Stimulated activated CD8-positive, alpha-beta memory T cell treated with anti-CD3 and anti-CD28 coated beads, Interleukin-12 subunit alpha, Interleukin-12 subunit beta, amount 100 ng/mL, for 4 hours (primary cell): ENCODE measurements around the gene BCLAF1.
"Not testable (repeated sequence)": the region's sequence is repeated elsewhere in the genome, so short reads cannot be mapped to it uniquely, and the experiment has no call there.

Experiments
- DNase-seq: peaks from one replicate; pipeline ENCODE4 v3.0.0-alpha.2; 2020; ENCODE audit warnings: low read depth

The BCLAF1 gene

DNA sequence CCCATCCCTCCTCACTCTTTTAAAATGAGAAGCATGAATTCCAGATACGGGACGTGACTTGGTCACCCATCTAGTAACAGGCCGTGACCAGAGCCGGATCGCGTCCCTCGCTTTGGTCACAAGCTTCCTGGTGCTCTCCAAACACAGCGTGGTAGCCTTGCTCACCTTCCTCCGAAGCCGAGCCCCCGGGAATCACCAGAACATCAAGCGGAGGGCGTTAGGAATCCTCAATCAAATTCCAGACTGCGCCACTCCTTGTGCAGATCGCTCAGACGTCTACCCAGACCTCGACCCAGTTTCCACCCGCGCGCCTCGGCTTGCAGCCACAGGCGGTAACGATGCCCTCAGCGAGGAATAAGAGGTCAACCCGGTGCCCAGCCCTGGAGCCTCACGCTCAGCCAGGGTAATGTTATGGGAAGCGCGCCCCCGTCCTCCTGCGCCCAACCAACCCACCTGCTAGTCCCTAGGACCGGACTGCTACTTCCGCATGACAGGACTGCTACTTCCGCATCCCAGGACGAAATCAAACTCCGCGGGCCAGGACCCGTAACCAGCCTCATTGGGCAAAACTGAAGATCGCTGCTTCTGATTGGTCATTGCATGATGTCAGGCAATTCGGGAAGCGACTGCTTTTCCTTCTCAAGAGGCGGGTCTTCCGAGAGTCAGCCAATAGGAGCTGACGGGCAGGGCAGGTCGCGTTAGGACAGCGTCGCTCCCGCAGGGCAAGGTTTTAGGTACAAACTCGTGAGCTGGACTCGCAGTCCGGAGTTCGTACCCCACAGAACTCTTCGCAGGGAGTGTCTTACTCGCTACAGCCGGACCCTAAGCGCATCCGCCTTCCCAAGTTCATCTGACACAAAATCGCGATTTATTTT is 39.6 kb downstream of the BCLAF1 start, which contains the start of gene MTFR2:
TSS of gene MTFR2 (minus strand) at position 501 of the 875 bp plus-strand sequence. CDS start 1,212 bp downstream, outside the sequence.
- peak; percentile 79 for DNase-seq

DNA sequence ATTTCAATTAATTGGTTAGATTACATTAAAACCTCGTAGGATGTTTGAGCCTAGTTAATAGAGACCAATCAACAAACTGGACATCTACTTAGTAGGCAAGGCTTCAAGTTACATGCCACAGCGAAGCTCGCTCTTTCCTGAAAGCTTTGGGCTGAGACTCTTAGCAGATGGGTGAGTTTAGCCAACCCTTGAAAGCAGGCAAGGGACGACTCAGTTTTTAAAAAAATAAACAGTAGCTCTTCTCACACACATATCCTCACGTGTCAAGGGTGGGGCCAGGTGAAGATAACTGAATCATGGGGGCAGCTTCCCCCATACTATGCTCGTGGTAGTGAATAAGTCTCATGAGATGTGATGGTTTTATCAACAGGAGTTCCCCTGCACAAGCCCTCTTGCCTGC is 40.3 kb downstream of the BCLAF1 start:
- DNase-seq, result no peak

DNA sequence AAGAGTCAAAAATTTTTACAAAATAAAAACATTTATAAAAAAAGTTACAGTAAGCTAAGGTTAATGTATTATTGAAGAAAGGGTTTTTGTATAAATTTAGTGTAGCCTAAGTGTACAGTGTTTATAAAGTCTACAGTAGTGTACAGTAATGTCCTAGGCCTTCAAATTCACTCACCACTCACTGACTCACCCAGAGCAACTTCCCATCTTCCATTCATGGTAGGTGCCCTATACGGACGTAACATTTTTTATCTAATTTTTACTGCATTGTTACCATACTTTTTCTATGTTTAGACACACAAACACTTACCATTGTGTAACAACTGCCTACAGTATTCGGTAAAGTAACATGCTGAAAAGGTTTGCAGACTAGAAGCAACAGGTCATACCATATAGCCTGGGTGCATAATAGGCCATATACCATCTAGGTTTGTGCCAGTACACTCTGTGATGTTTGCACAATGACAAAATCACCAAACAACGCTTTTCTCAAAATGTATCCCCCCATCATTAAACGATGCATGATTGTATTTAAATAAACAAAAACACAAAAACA is 45.5 kb downstream of the BCLAF1 start:
- DNase-seq, result no peak

DNA sequence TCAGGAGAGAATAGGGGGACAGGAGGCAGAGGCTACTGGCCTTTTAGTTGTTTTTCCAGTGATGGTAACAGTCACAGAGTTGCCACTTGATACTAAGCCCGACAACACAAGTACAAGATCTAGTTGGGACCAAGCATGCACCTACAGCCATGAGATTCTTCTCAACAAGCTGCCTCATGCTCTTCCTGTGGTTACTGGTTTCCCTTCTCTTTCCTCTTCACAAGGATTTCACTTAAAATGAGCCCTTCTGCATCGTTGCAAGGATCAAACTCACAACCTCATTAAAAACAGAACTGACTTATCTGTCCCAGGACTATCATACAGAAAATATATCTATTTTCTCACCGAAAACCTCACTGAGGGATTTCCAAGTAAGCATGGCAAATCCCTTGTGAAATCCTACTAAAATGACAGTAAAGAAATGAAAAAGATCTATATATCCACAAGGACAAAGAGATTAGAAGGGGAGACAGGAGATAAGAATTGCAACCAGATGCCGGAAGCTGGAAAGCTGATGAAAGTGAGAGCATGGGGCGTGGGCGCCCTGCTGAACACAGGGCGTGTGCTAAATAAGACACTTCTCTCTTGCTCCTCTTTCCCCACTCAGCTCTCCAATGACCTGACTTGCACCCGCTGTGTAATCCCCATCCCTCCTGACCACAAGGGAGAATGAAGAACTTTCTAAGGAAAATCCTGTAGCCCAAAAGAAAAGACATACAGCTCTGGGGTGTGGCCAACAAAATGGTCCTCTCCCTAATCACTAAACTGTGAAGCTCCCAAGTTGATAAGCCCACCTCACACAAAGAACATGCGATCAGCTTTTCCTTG is 53.0 kb downstream of the BCLAF1 start:
- DNase-seq, result no peak

DNA sequence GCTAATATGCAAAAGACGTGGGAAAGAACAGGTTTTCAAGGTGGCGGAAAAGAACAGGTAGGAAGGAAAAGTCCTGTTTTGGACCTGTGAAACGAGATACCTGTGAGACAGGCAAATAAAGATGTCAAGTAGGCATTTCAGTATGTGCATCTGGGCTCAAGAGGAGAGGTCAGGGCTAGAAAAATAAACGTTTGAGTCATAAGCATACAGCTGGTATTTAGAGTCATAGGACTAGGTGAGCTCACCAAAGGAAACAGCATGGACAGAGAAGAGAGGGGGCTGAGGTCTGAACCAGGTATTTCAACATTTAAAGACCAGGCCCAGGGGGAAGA is 54.4 kb downstream of the BCLAF1 start:
- no peak for DNase-seq

DNA sequence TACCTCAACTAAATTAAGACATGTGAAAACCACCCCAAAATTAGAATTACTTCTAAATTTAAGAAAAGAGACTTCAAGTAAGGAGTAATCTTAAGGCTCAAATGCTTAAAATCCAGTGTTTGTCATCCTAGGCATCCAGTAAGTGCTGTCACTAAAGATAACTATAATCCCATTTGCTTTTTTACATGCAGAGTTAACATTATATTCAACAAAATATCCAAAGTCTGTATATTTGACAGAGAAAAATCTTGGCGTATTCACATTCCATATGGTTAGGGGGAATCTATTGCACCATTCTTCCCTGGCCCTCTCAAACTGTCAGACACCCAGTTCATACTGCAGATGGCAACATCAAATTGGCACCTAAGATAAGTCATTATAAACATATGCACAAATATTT is 56.9 kb downstream of the BCLAF1 start:
- DNase-seq, result no peak

DNA sequence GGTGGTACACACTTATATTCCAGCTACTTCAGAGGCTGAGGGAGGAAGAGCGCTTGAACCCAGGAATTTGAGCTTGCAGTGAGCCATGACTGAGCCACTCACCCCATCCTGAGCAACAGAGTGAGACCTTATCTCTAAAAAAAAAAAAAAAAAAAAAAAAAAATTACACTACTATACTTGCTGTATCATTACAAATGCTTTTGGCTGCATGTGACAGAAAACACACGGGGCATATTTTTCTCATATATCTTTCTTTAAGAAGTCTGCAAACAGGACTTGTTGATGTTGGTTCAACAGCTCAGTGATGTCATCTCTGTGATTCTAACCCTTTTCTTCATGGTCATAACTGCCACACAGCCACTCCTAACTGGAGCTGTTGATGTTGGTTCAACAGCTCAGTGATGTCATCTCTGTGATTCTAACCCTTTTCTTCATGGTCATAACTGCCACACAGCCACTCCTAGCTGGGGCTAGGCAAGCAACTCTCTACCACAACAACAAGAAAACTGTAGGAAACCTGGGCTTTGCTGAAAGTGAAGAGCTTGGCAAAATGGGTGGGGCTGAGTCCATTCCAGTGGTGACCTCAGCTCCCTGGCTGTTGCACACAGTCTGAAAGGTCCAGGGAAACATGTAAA is 59.3 kb downstream of the BCLAF1 start:
- no peak for DNase-seq

DNA sequence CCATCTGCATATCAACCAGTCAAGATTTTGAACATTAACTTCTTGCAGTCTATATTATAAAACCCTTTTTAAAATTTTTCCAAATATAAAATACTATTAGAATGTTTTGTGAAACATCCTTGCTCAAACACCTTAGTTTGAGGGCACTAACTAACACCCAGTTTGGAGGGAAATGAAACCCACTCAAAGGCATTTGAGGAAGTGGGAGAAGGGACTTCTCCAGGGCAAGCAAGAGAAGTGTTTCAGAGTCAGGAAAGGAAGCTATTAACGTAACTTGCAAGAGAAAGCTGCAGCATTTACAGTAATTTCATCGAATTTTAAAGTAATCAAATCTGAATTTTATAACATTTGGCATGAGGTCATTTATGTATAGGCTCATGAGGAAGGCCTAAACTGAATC is 60.8 kb downstream of the BCLAF1 start:
- DNase-seq, result no peak

DNA sequence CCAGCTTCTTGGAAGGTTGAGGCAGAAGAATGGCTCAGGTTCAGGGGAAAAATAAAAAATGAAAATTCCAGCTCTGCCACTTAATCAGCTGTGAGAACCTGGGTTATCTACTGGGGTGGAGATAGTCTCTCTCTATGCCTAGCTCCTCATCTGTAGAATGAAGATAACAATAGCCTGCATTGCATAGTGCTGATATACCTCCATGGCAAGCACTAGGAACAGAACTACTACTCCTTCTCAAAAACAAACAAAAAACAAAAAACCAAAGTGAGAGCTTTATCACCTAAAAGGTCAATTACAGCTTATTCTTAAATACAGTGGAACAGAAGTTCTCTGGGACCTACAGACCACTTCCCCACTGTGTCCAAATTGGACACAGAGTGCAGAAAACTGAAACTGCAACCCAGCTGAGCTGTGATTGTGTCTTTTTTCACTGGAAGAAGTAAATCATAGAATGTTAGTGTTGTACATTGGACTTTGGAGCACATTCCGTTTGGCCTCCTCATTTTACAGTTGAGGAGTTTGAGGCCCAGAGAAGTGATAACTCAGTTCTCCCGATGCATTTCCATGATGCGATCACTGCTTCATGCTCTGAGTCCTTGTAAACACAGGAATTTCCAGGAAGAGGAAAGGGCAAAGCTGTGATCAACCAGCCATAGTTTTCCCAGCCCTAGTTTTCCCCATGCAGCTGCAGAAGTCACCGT is 62.8 kb downstream of the BCLAF1 start:
- no peak for DNase-seq

DNA sequence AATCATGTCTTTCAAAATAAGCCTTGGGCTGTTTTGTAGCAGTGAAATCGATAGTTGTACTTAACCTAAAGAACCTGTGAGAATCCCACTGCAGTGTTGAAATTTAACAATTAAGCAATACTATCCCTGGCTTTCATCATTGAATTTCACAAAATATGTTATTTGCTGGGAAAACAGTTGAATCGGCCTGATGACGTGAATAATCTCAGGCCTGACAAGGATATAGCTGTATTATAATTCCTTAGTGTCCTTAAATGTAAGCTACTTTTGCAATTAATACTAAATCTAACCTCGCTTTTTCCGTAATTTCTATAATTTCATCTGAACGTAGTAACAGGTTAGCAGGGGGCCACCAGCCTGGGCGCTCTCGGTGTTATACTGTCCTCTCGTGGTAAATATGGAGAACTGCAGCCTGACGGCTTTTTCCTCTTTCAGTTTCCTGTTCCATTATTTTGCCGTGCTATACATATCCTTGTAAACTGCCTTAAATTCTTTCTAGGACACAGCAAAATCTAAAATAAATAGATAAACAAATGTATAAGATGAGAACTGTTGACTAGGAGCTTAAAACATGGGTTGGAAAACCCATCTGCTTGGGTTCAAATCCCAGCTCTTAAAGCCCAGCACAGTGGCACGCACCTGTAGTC is 63.5 kb downstream of the BCLAF1 start:
- DNase-seq, result no peak

DNA sequence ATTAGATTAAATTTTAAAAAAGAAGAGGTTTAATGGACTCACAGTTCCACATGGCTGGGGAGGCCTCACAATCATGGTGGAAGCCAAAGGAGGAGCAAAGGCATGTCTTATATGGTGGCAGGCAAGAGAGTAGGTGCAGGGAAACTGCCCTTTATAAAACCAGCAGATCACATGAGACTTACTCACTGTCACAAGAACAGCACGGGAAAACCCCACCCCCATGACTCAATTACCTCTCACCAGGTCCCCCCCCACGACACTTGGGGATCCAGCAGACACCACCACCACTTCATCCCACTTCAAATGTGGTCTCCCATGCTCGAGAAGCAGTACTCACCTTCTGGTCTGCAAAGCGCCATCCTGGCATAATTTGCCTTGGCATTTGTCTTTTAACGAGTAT is 64.2 kb downstream of the BCLAF1 start:
- no peak for DNase-seq

DNA sequence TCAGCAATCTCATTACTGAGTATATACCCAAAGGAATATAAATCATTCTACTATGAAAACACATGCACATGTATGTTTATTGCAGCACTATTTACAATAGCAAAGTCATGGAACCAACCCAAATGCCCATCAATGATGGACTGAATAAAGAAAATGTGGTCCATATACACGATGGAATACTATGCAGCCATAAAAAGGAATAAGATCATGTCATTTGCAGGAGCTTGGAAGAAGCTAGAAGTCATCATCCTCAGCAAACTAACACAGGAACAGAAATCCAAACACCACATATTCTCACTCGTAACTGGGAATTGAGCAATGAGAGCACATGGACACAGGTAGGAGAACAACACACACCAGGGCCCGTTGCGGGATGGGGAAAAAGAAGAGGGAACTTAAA is 64.7 kb downstream of the BCLAF1 start:
- DNase-seq, result not testable (repeated sequence)

DNA sequence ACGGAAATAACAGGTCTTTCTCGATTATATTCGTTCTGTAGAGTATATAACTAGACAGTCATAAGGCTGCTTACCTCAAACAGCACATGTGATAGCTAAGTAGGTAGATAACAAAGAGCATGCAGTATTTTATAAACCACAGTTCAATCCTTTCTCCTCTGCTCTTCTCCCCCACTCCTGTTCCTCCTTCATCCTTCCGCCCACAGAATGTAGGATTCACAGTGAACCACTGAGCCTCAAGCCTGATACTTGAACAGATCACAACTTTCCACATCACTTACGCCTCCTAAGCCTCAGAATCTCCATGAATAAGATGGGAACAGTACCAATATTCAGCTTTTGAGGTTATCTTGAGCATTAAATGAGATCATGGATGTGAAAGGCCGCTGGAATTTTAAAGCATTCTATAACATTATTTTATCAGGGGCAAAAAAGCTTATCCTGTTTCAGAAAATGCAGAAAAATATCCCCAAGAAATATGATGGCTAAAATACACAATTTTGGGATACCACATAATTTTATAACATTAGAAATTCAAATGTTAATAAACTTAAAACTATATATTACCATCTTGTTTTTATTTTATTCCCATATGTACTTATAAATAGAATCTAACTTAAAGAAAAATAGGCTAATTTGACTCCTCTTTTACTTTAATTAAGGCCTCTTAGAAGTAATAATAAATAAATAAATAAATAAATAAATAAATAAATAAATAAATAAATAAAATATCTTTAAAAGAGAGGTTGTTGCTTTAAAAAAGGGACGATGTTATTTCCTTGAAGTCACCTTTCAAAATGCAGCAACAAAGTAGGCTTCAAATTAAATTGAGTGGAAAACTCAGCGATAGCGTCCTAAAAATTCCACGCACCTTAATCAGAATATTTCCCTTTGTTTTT is 72.9 kb downstream of the BCLAF1 start:
- no peak for DNase-seq

DNA sequence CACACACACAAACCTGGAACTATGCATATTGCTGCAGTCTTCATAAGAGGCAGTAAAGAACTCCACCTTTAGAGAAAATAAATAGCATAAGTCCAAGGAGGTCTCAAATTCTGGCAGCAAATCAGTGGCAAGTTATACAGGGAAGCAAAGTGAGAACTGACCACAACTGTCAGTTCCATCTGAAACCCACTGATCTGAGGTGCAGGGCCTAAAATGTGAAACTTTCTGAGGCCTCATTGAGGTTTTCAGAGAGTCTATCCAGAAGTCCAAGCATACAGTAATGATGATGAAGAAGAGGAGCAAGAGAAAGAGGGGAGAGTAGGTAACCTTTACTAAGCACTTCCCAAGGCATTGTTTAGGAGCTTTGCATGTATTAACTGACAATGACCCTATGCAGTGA is 75.8 kb downstream of the BCLAF1 start:
- no peak for DNase-seq

DNA sequence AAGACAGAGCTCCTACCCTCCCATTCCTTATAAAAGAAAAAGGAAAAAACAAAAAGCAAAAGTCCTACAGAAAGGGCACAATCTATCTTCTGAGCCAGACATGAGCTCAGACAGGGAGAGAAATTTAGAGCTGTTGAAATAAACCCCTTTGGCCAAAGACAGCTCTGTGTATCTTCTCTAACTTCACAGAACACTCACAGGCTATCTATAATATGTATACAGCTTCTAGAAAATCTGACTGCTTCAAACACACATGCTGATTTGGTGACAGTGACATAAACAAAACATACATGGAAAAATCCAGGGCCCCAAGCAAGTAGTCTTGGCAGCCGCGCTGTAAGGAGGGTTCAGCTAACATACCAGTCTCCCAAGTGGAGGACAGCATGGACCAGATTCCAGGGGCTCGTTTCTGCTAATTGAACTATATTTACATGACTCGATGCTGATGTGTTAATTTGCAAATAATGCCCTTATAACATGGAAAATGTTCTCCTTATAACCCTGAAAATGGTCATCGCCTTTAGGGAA is 76.6 kb downstream of the BCLAF1 start:
- DNase-seq, result no peak

DNA sequence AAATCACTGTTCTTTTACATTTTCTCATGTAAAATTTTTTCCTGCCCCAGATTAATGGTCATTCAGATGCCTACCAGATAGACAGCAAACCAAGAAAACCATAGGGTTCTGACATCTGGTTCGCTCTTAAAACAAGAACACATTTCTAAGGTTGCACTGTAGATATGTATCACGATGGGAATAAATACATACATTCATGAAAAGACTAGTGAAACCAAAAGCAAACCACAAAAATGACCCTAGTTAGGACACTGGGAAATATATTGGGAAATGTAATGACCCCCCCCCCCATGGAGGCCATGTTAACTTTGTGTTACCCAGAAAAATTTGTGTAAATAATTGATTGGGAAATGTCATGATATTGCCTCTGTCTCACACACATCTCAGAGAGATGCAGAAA is 77.0 kb downstream of the BCLAF1 start:
- DNase-seq, result no peak

DNA sequence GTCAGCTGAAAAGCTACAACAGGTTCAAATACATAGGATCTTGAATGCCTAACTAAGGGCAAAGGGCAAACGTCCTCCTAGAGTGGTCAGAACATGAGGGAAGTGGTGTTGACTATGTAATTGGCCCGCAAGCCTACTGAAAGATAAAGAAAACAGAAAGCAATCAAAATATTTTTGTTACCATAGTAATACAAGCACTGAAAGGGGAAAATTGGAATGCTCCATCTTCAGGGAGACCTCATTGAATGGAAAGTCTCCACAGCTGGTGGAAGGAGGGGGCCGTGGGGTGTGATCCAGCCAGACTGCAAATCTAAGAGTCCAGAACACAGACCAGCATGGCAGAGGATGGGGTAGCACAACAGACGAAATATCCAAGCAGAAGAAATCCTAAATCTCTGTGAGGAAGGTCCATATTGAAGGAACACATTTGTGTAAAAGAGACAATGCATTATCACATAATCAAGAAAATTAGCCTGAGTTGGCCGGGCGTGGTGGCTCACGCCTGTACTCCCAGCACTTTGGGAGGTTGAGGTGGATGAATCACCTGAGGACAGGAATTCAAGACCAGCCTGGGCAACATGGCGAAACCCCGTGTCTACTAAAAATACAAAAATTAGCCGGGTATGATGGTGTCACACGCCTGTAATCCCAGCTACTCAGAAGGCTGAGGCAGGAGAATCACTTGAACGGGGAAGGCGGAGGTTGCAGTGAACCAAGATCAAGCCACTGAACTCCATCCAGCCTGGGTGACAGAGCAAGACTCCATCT is 79.1 kb downstream of the BCLAF1 start:
- DNase-seq, result no peak

DNA sequence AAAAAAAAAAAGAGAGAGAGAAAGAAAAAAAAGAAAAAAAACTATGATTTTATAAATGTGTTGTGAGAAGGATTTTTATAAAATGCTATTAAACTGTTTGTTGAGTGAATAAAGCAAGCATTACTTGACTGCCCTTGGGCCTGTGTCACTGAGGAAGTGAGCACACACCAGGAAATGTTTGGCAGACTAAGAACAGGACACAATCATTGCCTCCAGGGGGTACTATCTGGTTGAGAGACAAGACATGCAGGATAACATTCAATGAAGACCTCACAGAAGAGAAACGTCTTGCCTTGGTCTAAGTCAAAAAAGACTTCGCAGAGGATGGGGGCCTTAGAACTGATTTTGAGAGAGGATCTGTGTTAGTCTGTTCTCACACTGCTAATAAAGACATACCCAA is 80.2 kb downstream of the BCLAF1 start:
- no peak for DNase-seq

DNA sequence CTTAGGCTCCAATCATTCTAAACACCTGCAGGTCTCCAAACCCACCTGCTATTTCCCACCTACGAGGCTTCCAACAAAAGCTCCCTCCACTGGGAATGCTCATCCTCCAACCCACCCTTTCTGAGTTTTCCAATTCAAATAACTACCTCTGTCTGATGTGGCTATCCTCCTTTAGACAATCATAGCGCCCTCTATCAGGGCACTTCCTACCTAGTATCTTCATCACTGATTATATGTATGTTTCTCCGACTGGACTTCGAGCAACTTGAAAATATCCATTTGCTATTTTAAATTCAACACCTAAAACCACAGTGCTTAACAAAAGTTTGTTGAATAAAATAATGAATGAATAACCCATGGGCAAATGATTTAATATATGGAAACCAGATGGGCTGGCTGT is 80.9 kb downstream of the BCLAF1 start:
- DNase-seq, result no peak
